IPS-18c (cell line): ENCODE data around the gene CASP7.

Source experiments
- H3K4me3 ChIP-seq: 2 replicates; pipeline ENCODE4 v1.7.0; 2013; ENCODE audit warnings: low read depth, mild to moderate bottlenecking, low read length, moderate library complexity; ENCODE audit not compliant: insufficient read depth
- H3K9me3 ChIP-seq: one replicate; pipeline ENCODE4 v1.6.1; 2013; ENCODE audit warnings: mild to moderate bottlenecking, low read length, moderate library complexity; ENCODE audit not compliant: control insufficient read depth, insufficient read depth

The CASP7 gene

GRCh38 chr10:113733635-113734034 is 53.9 kb downstream of the CASP7 start:
- H3K4me3 ChIP-seq: no peak overlapping the region

DNA sequence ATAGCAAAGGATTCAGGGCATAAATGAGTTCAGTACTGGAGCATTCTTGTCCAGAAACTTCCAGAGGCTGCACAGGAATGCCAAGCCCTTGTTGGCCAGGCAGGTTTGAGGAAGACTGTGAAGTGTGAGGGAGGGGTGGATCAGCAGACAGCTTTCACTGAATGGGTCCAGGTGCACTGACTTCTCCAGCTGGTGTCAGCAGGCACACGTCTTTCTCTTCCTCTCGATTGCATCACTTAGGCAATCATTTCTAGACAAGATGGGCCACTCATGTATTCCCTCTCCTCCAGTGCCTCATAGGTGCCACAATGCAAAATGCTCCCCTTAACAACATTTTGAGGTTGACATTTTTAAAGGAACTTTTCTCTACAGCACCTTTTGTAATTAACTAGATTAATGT is 56.2 kb downstream of the CASP7 start:
- no peaks in the 10 kb centered on the region for H3K9me3 ChIP-seq
- H3K4me3 ChIP-seq: no peak overlapping the region

More at GRCh38 chr10:113733635-113734034, 53.9 kb downstream of the CASP7 start:
- H3K9me3 ChIP-seq: no peaks in the 10 kb centered on the region

GRCh38 chr10:113736576-113736975 is 56.9 kb downstream of the CASP7 start:
- no peaks in the 10 kb centered on the region for H3K9me3 ChIP-seq
- no peak overlapping the region for H3K4me3 ChIP-seq

DNA sequence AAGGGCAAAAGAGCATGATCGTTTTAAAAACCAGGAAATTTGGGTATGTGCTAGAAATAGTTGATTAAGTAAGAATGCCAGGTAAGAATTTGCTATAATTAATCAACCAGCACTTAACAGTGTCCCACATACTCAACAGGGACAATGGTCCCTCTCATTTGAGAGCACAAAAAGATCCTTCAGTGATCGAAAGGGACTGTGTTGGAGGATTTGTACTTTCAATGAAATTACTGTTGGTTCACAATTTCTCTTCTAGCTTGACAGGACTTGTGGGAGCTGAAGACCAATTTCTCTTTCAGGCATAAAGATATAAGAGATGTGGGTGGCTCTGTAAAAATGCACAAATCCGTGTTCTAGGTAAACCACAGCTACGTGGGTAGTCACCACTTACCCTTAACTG is 59.3 kb downstream of the CASP7 start:
- Histone ChIP-seq H3K9me3 (no peaks in the 10 kb centered on the region), H3K4me3 (no peak overlapping the region)

- Histone ChIP-seq H3K9me3 (no peaks in the 10 kb centered on the region), H3K4me3 (no peak overlapping the region)
Measured at GRCh38 chr10:113739577-113739976, 59.9 kb downstream of the CASP7 start.

- H3K9me3 ChIP-seq: no peaks in the 10 kb centered on the region
- H3K4me3 ChIP-seq: no peak overlapping the region
Measured at GRCh38 chr10:113740850-113741249, 61.1 kb downstream of the CASP7 start.

DNA sequence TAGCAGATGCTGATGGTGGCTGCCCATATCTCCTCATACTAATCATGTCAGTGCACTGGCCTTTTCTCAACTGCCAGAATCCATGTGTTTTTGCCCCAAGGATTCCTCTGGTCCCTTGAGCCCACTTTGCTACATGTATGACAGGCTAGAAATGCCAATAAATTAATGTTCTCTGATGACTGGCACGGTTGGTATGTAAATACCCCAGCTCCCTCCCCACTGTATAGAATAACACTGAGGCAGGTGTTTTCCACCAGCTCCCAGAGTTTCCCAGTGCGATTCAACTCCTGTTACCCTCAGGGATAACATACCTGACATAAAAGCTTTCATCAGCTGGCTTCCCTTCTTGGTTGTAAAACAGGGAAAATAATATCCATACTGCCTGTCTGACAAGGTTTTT is 62.8 kb downstream of the CASP7 start:
- no peaks in the 10 kb centered on the region for H3K9me3 ChIP-seq

GRCh38 chr10:113743594-113743993 is 63.9 kb downstream of the CASP7 start:
- no peaks in the 10 kb centered on the region for H3K9me3 ChIP-seq
- no peak overlapping the region for H3K4me3 ChIP-seq

More for the DNA sequence above, 62.8 kb downstream of the CASP7 start:
- H3K4me3 ChIP-seq: no peak overlapping the region

DNA sequence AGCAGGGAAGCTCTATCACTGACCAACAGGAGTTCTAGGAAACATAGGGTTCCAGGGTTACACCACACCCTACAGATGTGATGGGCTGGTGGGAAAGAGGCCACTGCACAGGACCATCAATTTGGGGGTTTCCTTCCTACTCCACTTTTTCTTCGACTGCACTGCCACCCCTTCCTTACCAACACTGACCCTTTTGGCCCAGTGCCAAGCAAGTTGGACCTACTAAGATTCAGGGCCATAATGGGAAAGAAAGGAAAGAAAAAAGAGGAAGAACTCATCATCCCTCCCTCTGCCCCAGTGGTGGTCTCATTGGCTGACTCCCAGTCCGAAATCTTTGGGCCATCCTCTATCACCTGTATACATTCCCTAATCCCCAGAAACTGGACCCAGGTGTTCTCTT is 65.7 kb downstream of the CASP7 start:
- H3K9me3 ChIP-seq: no peaks in the 10 kb centered on the region
- H3K4me3 ChIP-seq: no peak overlapping the region

DNA sequence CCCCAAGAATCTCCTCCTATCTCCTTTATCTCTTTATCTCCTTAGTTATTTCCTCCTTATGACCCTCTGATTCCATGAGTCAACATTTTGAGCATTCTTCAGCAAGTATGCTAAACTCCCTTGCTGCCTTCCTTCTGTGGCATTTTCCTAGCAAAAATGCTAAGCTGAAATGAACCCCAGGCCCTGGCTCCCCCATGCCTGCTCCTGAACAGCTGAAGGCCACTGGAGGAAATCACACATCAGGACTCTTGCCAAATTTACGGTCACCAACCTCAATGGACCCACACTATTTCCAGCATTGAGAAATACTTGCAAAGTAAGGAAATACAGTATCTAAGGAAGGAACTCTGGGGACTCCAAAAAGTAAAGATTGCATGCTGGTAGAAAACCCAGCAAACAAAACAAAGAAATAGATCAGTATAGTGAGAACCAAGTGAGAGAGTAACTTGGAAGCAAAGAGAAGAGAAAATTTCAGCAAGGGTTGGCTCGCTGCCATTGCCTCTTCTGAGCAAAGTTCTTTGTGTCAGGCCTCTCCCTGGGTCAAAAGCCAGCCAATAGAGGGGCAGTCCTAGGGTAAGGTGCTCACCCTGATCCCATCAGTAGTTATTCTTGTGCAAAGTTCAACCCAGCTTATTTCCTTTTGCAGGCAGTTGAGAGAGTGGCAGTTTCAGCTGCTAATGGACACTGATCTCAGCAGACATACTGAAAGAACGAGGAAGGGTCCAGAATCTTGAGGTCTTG is 66.7 kb downstream of the CASP7 start:
- H3K9me3 ChIP-seq: no peaks in the 10 kb centered on the region
- H3K4me3 ChIP-seq: no peak overlapping the region

- H3K4me3 ChIP-seq: no peak within 1 kb of the TSS
- no peaks in the 10 kb centered on the region for H3K9me3 ChIP-seq
Measured at GRCh38 chr10:113751181-113751732, 71.5 kb downstream of the CASP7 start, which contains the start of gene PLEKHS1. Gene PLEKHS1, plus strand, starts transcription at chr10:113751682. Its CDS starts 3,596 bp downstream, at chr10:113755278.

GRCh38 chr10:113752553-113752952 is 72.8 kb downstream of the CASP7 start:
- H3K9me3 ChIP-seq: no peaks in the 10 kb centered on the region
- no peak overlapping the region for H3K4me3 ChIP-seq

DNA sequence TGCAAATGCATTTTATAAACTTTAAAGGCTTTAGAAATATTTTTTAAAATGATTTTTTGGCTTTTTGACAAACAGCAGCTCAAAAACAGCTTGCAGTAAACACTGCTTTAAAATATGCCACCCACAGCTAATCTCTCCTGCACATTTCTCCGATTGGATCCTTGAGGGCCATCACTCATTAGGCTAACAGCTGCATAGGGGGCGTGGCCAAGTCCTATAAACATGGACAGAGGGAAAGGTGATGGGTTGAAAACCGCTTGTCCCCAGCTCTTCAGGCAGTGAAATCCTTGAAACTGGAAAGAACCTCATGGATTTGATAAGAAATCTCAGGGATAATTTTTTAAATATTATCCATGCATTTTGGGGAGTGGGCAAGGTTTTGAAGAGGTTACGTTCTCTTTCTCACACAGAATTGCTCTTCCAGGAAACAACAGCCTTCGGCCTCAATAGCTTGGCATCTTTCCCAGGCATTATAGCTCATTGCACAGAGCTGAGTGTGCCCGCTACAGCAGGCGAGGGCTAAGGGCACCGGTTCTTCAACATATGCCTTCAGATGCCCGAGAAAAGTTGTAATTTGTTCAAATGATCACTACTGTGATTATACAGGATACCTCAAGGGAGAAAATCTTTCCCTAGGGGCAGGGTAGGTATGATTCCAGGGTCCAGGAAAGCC is 73.4 kb downstream of the CASP7 start:
- H3K4me3 ChIP-seq: no peak overlapping the region

GRCh38 chr10:113754125-113754524 is 74.4 kb downstream of the CASP7 start:
- H3K4me3 ChIP-seq: no peak overlapping the region
- H3K9me3 ChIP-seq: no peaks in the 10 kb centered on the region

More for the DNA sequence above, 73.4 kb downstream of the CASP7 start:
- H3K9me3 ChIP-seq: no peaks in the 10 kb centered on the region

GRCh38 chr10:113754768-113755167 is 75.1 kb downstream of the CASP7 start:
- H3K9me3 ChIP-seq: no peaks in the 10 kb centered on the region
- H3K4me3 ChIP-seq: no peak overlapping the region

- no peaks in the 10 kb centered on the region for H3K9me3 ChIP-seq
- H3K4me3 ChIP-seq: no peak overlapping the region
Measured at GRCh38 chr10:113756940-113757543, 77.3 kb downstream of the CASP7 start.

GRCh38 chr10:113762083-113762482 is 82.4 kb downstream of the CASP7 start:
- Histone ChIP-seq H3K9me3 (no peaks in the 10 kb centered on the region), H3K4me3 (no peak overlapping the region)

- H3K9me3 ChIP-seq: peaks cover 2% of the 10 kb centered on the region
- no peak overlapping the region for H3K4me3 ChIP-seq
Measured at GRCh38 chr10:113764582-113764981, 84.9 kb downstream of the CASP7 start.
